Stimulated activated memory B cell treated with anti-CD40 and anti-IgM and Interleukin-4, amounts not matched to agents 10 μg/mL and 1 μg/mL and 100 μg/mL, for 72 hours (primary cell): ENCODE measurements around the gene RAF1.

Source experiments
- ATAC-seq: fragments of 150-1000 bp; cut with Tn5 transposase; 2 replicates; pipeline ENCODE4 v1.10.0; 2021
- H3K27ac Mint-ChIP-seq: one replicate; pipeline ENCODE4 v1.8.0; 2022; ENCODE audit warnings: mild to moderate bottlenecking, mixed read lengths
- H3K27me3 Mint-ChIP-seq: one replicate; pipeline ENCODE4 v1.8.0; 2022; ENCODE audit warnings: mixed read lengths
- H3K36me3 Mint-ChIP-seq: one replicate; pipeline ENCODE4 v1.8.0; 2022; ENCODE audit warnings: mixed read lengths
- H3K4me1 Mint-ChIP-seq: one replicate; pipeline ENCODE4 v1.8.0; 2022; ENCODE audit warnings: mixed read lengths
- H3K4me3 Mint-ChIP-seq: one replicate; pipeline ENCODE4 v1.8.0; 2022; ENCODE audit warnings: mild to moderate bottlenecking, moderate library complexity, mixed read lengths
- H3K9me3 Mint-ChIP-seq: one replicate; pipeline ENCODE4 v1.8.0; 2022; ENCODE audit warnings: mixed read lengths

The RAF1 gene

GRCh38 chr3:12578742-12579141 is 85.2 kb downstream of the RAF1 start:
- Mint-ChIP-seq H3K4me3 (no peak overlapping the region), H3K27me3 (no peaks in the 10 kb centered on the region), H3K9me3 (peaks cover 3% of the 10 kb centered on the region), H3K4me1 (peaks cover 9% of the 10 kb centered on the region), H3K27ac (peak overlapping the region; percentile 38), H3K36me3 (peaks cover 81% of the 10 kb centered on the region)
- ATAC-seq = no peak

GRCh38 chr3:12577379-12577778 is 86.5 kb downstream of the RAF1 start:
- H3K4me1 Mint-ChIP-seq = peaks cover 9% of the 10 kb centered on the region
- H3K4me3 Mint-ChIP-seq = no peak overlapping the region
- H3K27ac Mint-ChIP-seq = no peak overlapping the region
- no peaks in the 10 kb centered on the region for H3K27me3 Mint-ChIP-seq
- no peak for ATAC-seq
- H3K36me3 Mint-ChIP-seq = peaks cover 82% of the 10 kb centered on the region
- peaks cover 3% of the 10 kb centered on the region for H3K9me3 Mint-ChIP-seq

GRCh38 chr3:12574661-12575060 is 89.3 kb downstream of the RAF1 start:
- Mint-ChIP-seq H3K36me3 (peaks cover 90% of the 10 kb centered on the region), H3K4me3 (no peak overlapping the region), H3K27ac (no peak overlapping the region), H3K27me3 (no peaks in the 10 kb centered on the region), H3K9me3 (peaks cover 3% of the 10 kb centered on the region), H3K4me1 (peaks cover 6% of the 10 kb centered on the region)
- ATAC-seq = no peak

GRCh38 chr3:12574131-12574530 is 89.8 kb downstream of the RAF1 start:
- H3K4me1 Mint-ChIP-seq = peaks cover under 1% of the 10 kb centered on the region
- H3K27me3 Mint-ChIP-seq = no peaks in the 10 kb centered on the region
- H3K9me3 Mint-ChIP-seq = peaks cover 3% of the 10 kb centered on the region
- ATAC-seq = no peak
- H3K27ac Mint-ChIP-seq = no peak overlapping the region
- peaks cover 88% of the 10 kb centered on the region for H3K36me3 Mint-ChIP-seq
- H3K4me3 Mint-ChIP-seq = no peak overlapping the region

- no peaks in the 10 kb centered on the region for H3K4me1 Mint-ChIP-seq
- H3K27ac Mint-ChIP-seq = no peak overlapping the region
- H3K4me3 Mint-ChIP-seq = no peak overlapping the region
- H3K9me3 Mint-ChIP-seq = peaks cover under 1% of the 10 kb centered on the region
- ATAC-seq = no peak
- no peaks in the 10 kb centered on the region for H3K27me3 Mint-ChIP-seq
- peaks cover 82% of the 10 kb centered on the region for H3K36me3 Mint-ChIP-seq
Observed at GRCh38 chr3:12571986-12572385, 91.9 kb downstream of the RAF1 start.

- H3K27me3 Mint-ChIP-seq = no peaks in the 10 kb centered on the region
- H3K27ac Mint-ChIP-seq = no peak overlapping the region
- peaks cover 81% of the 10 kb centered on the region for H3K36me3 Mint-ChIP-seq
Observed at GRCh38 chr3:12569836-12570235, 94.1 kb downstream of the RAF1 start.

GRCh38 chr3:12568747-12569146 is 95.2 kb downstream of the RAF1 start:
- Mint-ChIP-seq H3K27ac (no peak overlapping the region), H3K27me3 (no peaks in the 10 kb centered on the region), H3K4me1 (peaks cover 8% of the 10 kb centered on the region), H3K36me3 (peaks cover 76% of the 10 kb centered on the region), H3K9me3 (peaks cover 11% of the 10 kb centered on the region), H3K4me3 (no peak overlapping the region)
- ATAC-seq = no peak

More at GRCh38 chr3:12569836-12570235, 94.1 kb downstream of the RAF1 start:
- Mint-ChIP-seq H3K4me3 (no peak overlapping the region), H3K4me1 (peaks cover 2% of the 10 kb centered on the region), H3K9me3 (peaks cover 8% of the 10 kb centered on the region)
- ATAC-seq = no peak

- H3K36me3 Mint-ChIP-seq = peaks cover 63% of the 10 kb centered on the region
- H3K27me3 Mint-ChIP-seq = no peaks in the 10 kb centered on the region
- no peak for ATAC-seq
- H3K27ac Mint-ChIP-seq = no peak overlapping the region
- no peak overlapping the region for H3K4me3 Mint-ChIP-seq
- H3K9me3 Mint-ChIP-seq = peaks cover 11% of the 10 kb centered on the region
- peaks cover 9% of the 10 kb centered on the region for H3K4me1 Mint-ChIP-seq
Observed at GRCh38 chr3:12566976-12567375, 96.9 kb downstream of the RAF1 start.

- ATAC-seq = no peak
- H3K9me3 Mint-ChIP-seq = peaks cover 11% of the 10 kb centered on the region
- no peak overlapping the region for H3K4me3 Mint-ChIP-seq
- no peaks in the 10 kb centered on the region for H3K27me3 Mint-ChIP-seq
- peaks cover 31% of the 10 kb centered on the region for H3K36me3 Mint-ChIP-seq
- H3K4me1 Mint-ChIP-seq = peaks cover 55% of the 10 kb centered on the region
- H3K27ac Mint-ChIP-seq = no peak overlapping the region
Observed at GRCh38 chr3:12562451-12562850, 101.5 kb downstream of the RAF1 start.

- Mint-ChIP-seq H3K27me3 (no peaks in the 10 kb centered on the region), H3K9me3 (peaks cover 7% of the 10 kb centered on the region), H3K4me1 (peaks cover 59% of the 10 kb centered on the region), H3K4me3 (no peak overlapping the region), H3K36me3 (peaks cover 20% of the 10 kb centered on the region), H3K27ac (peak overlapping the region; percentile 41)
- no peak for ATAC-seq
Observed at GRCh38 chr3:12561397-12561796, 102.5 kb downstream of the RAF1 start.

- ATAC-seq = peak; percentile 59
- Mint-ChIP-seq H3K27ac (peak overlapping the region; percentile 41), H3K9me3 (peaks cover 3% of the 10 kb centered on the region), H3K27me3 (peaks cover 2% of the 10 kb centered on the region), H3K36me3 (peaks cover 14% of the 10 kb centered on the region), H3K4me3 (peak overlapping the region; percentile 19), H3K4me1 (peaks cover 67% of the 10 kb centered on the region)
Observed at GRCh38 chr3:12560505-12561190, 103.3 kb downstream of the RAF1 start.

- H3K9me3 Mint-ChIP-seq = no peaks in the 10 kb centered on the region
- ATAC-seq = no peak
- no peak overlapping the region for H3K27ac Mint-ChIP-seq
- peaks cover 2% of the 10 kb centered on the region for H3K36me3 Mint-ChIP-seq
- H3K4me1 Mint-ChIP-seq = peaks cover 67% of the 10 kb centered on the region
- H3K4me3 Mint-ChIP-seq = no peak overlapping the region
- H3K27me3 Mint-ChIP-seq = peaks cover 13% of the 10 kb centered on the region
Observed at GRCh38 chr3:12559520-12559919, 104.4 kb downstream of the RAF1 start.

- H3K27me3 Mint-ChIP-seq = peaks cover 22% of the 10 kb centered on the region
- H3K4me1 Mint-ChIP-seq = peaks cover 69% of the 10 kb centered on the region
- peak overlapping the region; percentile 26 for H3K4me3 Mint-ChIP-seq
- H3K36me3 Mint-ChIP-seq = no peaks in the 10 kb centered on the region
- peak overlapping the region; percentile 42 for H3K27ac Mint-ChIP-seq
- H3K9me3 Mint-ChIP-seq = no peaks in the 10 kb centered on the region
- no peak for ATAC-seq
Observed at GRCh38 chr3:12558706-12559105, 105.2 kb downstream of the RAF1 start.

GRCh38 chr3:12557473-12558100 is 106.3 kb downstream of the RAF1 start:
- ATAC-seq = no peak
- peaks cover 72% of the 10 kb centered on the region for H3K4me1 Mint-ChIP-seq
- H3K27me3 Mint-ChIP-seq = peaks cover 32% of the 10 kb centered on the region
- peak overlapping the region; percentile 75 for H3K27ac Mint-ChIP-seq
- no peaks in the 10 kb centered on the region for H3K36me3 Mint-ChIP-seq
- H3K4me3 Mint-ChIP-seq = peak overlapping the region; percentile 91
- no peaks in the 10 kb centered on the region for H3K9me3 Mint-ChIP-seq

GRCh38 chr3:12556690-12557472 is 107.0 kb downstream of the RAF1 start, which contains the start of gene MKRN2:
Gene MKRN2, plus strand, starts transcription at chr3:12557087. Its CDS starts 64 bp downstream, at chr3:12557151.
- H3K36me3 Mint-ChIP-seq = no peaks in the 10 kb centered on the region
- peaks cover 32% of the 10 kb centered on the region for H3K27me3 Mint-ChIP-seq
- peak within 1 kb of the TSS; percentile 91 for H3K4me3 Mint-ChIP-seq
- peak within 1 kb of the TSS; percentile 75 for H3K27ac Mint-ChIP-seq
- peaks cover 70% of the 10 kb centered on the region for H3K4me1 Mint-ChIP-seq
- H3K9me3 Mint-ChIP-seq = no peaks in the 10 kb centered on the region
- ATAC-seq = peak; percentile 98
